Neural progenitor cell (in vitro differentiated cells): ENCODE results near the gene NBAS.

ENCODE experiments used
- CTCF ChIP-seq: fragments of 200-600 bp; sonication (generic); IDR thresholded peaks from 2 replicates; pipeline ENCODE4 v1.5.1; 2017; ENCODE audit warnings: antibody characterized with exemption, mild to moderate bottlenecking
- EZH2 ChIP-seq: fragments of 200-600 bp; sonication (generic); IDR thresholded peaks from 2 replicates; pipeline ENCODE4 v1.6.1; 2017; ENCODE audit warnings: antibody characterized with exemption, mild to moderate bottlenecking, moderate library complexity
- EZH2phosphoT487 ChIP-seq: fragments of 200-600 bp; sonication (generic); IDR thresholded peaks from 2 replicates; pipeline ENCODE4 v1.6.1; 2017; ENCODE audit warnings: antibody characterized with exemption

GRCh38 chr2:15448250-15448839, 112.8 kb downstream of the NBAS start:
- TF ChIP-seq CTCF (no peak), EZH2phosphoT487 (no peak), EZH2 (no peak)
